Hematopoietic multipotent progenitor cell treated with erythropoietin and hydrocortisone succinate and interleukin-3 and kit ligand, for 15 days (in vitro differentiated cells): ENCODE measurements around the gene SLC17A1.

Source experiments
- DNase-seq: peaks from one replicate; pipeline ENCODE4 v3.0.0-alpha.2; 2015; ENCODE audit warnings: low spot score

SLC17A1 gene

DNA sequence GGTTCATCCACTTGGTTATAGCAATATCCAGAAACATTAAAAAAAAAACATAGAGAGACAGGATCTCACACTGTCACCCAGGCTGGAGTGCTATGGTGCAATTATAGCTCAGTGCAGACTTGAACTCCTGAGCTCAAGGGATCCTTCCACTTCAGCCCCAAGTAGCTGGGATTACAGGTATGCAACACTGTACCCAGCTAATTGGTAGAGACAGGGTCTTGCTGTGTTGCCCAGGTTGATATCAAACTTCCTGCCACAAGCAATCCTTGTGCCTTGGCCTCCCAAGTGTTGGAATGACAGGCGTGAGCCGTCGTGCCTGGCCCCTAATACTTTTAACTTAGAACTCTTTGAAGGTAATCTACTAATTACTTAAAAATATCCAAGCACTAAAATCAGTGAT lies 818 bp upstream of the SLC17A1 start:
- DNase-seq: no peak

GRCh38 chr6:25832307-25832662 lies 433 bp upstream of the SLC17A1 start:
- no peak for DNase-seq

DNA sequence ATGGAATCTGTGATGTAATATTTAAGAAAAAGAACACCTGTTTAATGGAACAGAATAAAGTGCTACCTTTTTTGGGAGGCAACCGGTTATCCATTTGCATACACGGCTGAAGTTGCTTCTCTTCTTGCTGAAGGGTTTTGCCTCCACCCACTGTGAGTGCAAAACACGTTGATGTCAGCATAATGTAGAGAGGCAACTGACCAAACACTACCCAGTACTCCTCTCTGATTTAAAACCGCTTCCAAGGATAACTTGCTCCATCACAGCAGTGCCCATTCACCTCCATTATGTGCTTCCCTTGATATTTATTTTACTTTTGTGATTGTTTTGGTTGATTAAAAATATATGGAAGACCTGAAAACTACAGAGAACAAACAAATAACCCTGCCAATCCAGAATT lies 1.4 kb downstream of the SLC17A1 start:
- no peak for DNase-seq

GRCh38 chr6:25829375-25829774 lies 2.5 kb downstream of the SLC17A1 start:
- DNase-seq: no peak

DNA sequence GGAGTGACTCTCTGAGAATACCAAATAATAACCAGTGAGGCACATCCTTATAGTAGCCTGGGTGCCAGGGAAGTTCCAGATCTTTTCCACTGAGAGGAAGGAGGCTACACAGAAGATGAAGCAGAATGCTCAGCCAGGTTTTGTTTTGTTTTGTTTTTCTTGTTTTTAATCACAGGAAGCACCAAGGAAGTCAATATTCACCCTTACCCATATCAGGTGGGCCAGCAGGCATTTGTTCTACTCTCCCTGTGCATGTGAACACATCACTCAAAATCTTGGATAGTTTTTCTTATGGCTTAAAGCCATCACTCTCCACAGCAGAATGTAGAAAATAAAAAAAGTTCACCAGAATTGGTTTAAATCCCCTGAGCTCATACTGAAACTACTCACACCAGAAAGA lies 10.5 kb downstream of the SLC17A1 start:
- DNase-seq: no peak

- no peak for DNase-seq
Measured at GRCh38 chr6:25816252-25816651, 15.6 kb downstream of the SLC17A1 start.

GRCh38 chr6:25815194-25815593 lies 16.7 kb downstream of the SLC17A1 start:
- DNase-seq: no peak

DNA sequence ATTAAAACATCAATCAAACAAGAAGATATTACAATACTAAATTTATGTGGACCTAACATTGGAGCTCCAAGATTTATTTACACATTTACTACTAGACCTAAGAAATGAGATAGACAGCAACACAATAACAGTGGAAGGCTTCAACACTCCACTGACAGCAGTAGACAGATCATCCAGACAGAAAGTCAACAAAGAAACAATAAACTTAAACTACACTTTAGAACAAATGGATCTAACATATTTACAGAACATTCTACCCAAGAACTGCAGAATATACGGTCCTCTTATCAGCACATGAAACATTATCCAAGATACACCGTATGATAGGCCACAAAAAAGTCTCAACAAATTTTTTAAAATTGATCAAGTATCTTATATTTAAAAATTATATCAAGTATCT lies 27.0 kb downstream of the SLC17A1 start:
- DNase-seq: no peak

GRCh38 chr6:25801436-25801835 lies 30.4 kb downstream of the SLC17A1 start:
- DNase-seq: no peak

- DNase-seq: no peak
Measured at GRCh38 chr6:25794784-25795183, 37.1 kb downstream of the SLC17A1 start.

DNA sequence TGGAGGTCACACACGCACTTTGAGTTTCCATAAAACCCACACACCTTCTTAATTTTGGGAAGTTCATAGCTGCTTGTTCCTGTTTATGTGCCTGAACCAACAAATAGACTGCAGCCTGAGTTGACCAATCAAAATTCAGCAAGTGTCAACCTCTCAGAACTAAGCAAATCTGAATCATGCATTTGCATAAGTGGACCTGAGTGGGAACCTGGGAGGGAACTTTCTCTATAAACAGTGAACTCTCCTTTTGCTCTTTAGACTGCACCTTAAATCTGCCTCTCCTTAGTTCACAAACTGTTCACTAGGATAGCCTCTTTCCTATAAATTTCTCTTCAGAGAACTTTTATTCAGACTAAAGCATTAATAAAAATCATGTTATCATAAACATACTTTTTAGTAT lies 37.9 kb downstream of the SLC17A1 start:
- DNase-seq: no peak

- DNase-seq: no peak
Measured at GRCh38 chr6:25792016-25792415, 39.8 kb downstream of the SLC17A1 start.

GRCh38 chr6:25789475-25789874 lies 42.4 kb downstream of the SLC17A1 start:
- no peak for DNase-seq

DNA sequence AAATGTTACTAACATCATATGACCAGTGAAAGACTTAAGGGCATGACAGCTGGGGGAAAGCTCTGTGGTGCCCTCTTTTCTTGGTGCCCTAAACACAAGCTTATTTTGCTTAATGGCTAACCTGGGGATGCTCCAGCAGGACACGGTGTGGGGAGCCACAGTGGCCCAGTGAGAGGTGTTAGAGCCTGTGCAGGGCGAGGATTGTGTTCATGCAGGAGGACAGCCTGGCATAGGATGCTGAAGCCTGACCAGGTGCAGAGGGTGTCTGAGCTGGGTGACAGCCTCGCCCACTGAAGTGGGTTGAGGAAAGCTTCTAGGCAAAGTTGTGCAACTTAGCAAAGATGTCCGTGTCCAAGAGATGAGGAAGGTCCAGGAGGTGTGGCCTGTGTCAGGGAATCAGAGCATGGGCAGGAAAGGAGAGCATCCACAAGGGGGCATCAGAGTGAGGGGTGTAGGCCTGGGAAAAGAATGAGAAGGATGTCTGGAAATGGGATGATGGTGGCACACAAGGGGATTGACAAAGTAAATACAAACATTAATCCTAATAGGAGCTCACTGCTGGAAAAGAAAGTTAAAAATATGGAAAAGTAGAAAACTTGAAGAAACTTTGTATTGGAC lies 43.4 kb downstream of the SLC17A1 start:
- DNase-seq: peak; percentile 47

DNA sequence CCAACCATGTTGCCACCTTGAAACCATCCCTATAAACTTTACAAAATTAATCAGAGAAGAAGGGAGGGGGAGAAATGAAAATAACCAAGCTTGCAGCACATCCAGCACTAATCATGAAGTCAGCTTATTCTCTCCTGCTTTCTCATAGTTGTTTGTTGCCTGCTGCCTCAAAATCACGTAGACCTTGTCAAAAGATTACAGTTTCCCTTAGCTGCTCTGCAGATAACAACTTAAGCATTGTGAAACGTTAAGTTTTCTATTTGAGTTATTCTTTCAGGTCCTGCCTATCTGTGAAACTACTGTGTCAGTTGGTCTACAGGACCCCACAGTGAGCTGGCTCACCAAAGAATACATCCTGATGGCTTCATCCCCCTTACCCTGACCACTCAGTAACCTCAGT lies 44.4 kb downstream of the SLC17A1 start:
- no peak for DNase-seq

DNA sequence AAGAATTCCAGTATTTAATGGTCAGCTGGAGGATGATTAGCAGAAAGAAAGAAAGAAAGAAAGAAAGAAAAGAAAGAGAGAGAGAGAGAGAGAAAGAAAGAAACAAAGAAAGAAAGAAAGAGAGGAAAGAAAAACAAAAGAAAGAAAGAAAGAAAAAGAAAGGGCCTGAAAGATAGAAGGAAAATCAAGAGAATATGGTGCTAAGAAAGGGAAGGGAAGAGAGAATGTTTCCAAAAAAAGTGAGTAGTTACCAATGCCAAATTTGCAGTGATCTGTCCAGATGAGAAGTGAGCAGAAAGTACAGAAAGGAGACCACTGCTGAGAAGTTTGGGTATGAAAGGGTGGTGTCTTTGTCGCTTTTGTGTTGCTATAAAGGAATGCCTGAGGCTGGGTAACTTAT lies 50.7 kb downstream of the SLC17A1 start:
- DNase-seq: no peak

DNA sequence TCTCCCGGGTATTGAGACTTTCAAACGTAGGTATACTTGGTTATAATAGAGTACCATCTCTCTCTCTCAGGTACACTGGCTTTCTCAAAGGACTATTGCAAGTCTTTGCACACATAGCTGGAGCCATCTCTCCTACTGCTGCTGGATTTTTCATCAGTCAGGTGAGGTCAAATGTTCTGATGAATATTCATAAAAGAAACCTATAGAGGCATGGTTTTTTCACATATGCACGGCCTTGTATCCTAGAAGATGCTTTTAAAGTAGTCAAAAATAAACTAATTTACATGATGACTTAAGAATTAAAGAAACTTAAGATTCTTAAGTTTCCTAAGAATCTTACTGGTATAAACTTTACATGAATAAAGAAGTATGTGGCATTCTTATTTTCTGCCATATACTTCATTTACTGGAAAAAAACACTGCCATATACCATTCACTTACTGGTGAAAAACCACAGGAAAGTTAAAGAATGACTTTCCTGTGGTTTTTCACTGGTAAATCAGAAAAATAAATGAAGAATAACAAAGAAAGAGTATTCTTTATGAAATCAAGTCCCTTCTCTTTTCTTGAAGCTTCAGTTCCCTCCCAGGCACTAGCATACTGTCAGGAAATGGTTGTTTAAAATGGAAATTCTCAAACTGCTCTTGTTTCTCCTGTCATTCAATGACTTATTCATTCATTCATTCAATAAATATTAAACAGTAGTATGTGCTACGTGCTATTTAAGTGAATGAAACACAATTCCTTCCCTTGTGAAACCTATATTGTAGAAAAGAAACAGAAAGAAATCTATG lies 53.8 kb downstream of the SLC17A1 start:
- no peak for DNase-seq

DNA sequence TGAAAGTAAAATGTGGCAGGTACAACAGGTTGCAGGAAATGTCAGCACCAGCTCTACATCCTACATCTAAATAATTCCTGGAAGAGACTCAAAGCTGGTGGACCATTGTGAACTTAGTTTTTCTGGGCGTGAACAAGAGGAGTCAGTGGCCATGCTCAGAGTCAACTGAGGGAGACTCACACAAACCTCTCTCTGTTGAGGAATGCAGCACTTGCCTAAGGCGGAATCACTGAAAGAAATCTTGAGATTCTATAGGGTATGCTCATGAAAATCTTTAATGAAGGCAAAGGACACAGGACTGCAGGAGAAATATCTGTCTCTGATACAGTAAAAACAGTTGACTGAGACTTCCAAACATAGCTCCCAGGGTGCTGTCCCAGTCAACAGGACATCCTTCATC lies 54.8 kb downstream of the SLC17A1 start:
- DNase-seq: no peak

DNA sequence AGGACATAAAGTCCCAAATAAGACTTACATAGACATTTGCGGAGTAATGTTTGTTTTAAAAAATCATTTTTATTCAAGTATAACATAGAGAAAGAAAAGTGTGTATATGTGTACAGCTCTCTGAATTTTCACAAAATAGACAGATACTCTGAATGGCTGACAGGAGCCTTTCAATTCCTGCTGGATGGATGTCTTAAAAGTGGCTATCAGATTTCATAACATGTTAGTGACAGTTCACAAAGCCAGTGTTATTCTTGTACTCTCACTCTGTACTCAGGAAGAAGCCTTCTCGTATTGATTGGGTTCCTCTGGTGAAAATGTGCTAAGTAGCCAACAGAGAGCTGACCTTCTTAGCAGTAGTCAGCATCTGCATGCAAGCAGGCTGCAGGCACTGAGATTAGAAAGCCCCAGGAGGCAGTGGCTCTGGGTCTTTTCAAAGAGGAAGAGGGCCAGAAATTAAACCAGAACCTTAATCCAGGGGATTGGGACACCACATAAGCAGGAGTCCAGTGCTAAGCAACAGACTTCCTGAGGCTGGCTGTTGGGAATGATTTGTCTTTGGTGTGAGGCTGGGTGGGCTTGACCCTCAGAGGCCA lies 57.6 kb downstream of the SLC17A1 start:
- DNase-seq: no peak

GRCh38 chr6:25769983-25770382 lies 61.9 kb downstream of the SLC17A1 start:
- no peak for DNase-seq

DNA sequence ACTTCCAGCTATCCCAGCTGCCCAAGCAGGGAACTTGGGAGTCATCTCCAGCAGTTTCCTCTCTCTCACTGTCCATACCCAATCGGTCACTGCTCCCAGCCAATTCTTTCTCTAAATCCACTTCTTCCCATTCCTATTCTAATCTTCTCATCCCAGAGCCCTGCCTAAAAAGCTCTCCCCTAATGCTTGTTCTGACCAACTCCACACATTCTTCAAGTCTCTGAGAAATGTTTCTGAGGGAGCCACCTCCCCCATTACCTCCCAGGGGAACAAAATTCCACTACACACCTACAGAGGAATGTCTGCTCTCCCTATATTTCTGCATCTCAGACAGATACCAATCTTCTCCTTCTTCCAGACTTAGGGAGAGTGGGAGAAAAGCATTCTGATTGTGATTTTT lies 63.3 kb downstream of the SLC17A1 start:
- DNase-seq: no peak

GRCh38 chr6:25764611-25765010 lies 67.2 kb downstream of the SLC17A1 start:
- DNase-seq: no peak

DNA sequence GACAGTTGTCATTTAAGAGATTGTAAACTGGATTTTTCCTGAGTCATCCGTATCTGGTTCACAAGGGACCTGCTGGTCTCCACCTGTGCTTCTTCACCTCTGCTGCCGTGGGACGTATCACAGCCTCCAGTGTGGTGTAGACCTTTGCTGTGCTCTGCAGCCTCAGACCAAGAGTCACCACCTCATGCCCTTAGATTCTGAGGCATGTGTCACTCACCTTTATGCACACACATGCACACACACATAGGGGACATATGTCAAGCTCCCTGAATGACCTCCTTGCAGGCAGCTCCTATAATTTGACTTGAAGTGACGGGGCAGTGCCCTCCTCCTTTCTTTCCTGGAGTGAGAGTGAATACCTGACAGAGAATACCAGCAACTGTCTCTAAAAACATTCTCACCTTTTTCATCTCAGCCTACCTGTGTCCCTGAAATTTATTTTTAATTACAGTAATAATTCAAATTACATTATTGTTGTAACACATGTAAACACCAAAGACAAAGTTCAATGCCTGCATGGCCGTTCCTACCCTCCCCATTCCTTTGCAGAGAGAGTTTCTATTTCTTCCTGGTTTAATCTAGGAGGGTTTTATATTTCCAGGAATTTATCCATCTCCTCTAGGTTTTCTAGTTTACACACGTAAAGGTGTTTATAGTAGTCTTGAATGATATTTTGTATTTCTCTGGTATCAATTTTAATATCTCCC lies 73.8 kb downstream of the SLC17A1 start:
- DNase-seq: no peak
